Posterior cingulate gyrus (tissue), 11 donors: Measurements from ENCODE around the gene NAV2.
A peak's percentile ranks its signal among the peaks of the same experiment; 100 is the strongest.

Source experiments
- DNase-seq, 10 donors: peaks; one replicate each; pipeline versions ENCODE4 v3.0.0 to v3.0.0-alpha.2; 2020 to 2021; ENCODE audit warnings: mixed read lengths in 3 of 10
- intact Hi-C: fragments of 100-400 bp; cut with DNase I; formaldehyde crosslinking; loops from one replicate; pipeline ENCODE4 v1.15.1; 2023

NAV2 gene

GRCh38 chr11:19844012-19844411 lies 131.4 kb downstream of the NAV2 start:
- intact Hi-C loops: no loop called here
- DNase-seq: no peak

GRCh38 chr11:19844806-19845205 lies 132.2 kb downstream of the NAV2 start:
- intact Hi-C loops: no loop called here
- DNase-seq: no peak

- intact Hi-C loops: no loop called here
Measured at GRCh38 chr11:19845626-19846025, 133.0 kb downstream of the NAV2 start.

GRCh38 chr11:19846654-19847305 lies 134.1 kb downstream of the NAV2 start:
- intact Hi-C loops: no loop called here

More at GRCh38 chr11:19845626-19846025, 133.0 kb downstream of the NAV2 start:
- no peak for DNase-seq

GRCh38 chr11:19848219-19848618 lies 135.6 kb downstream of the NAV2 start:
- intact Hi-C loops: no loop called here
- no peak for DNase-seq

More at GRCh38 chr11:19846654-19847305, 134.1 kb downstream of the NAV2 start:
- DNase-seq: peak in 3 of 10 donors; percentile 17 to 73 (median 71)

- intact Hi-C loops: no loop called here
- no peak for DNase-seq
Measured at GRCh38 chr11:19849107-19849789, 136.6 kb downstream of the NAV2 start.

- intact Hi-C loops: no loop called here
- DNase-seq: no peak
Measured at GRCh38 chr11:19849947-19850593, 137.4 kb downstream of the NAV2 start.

GRCh38 chr11:19852288-19852687 lies 139.7 kb downstream of the NAV2 start:
- intact Hi-C loops: no loop called here

GRCh38 chr11:19853016-19853415 lies 140.4 kb downstream of the NAV2 start:
- intact Hi-C loops: no loop called here
- no peak for DNase-seq

More at GRCh38 chr11:19852288-19852687, 139.7 kb downstream of the NAV2 start:
- no peak for DNase-seq

GRCh38 chr11:19853920-19854319 lies 141.3 kb downstream of the NAV2 start:
- intact Hi-C loops: no loop called here
- DNase-seq: no peak

- intact Hi-C loops: no loop called here
Measured at GRCh38 chr11:19861171-19861570, 148.5 kb downstream of the NAV2 start.

GRCh38 chr11:19862091-19862490 lies 149.5 kb downstream of the NAV2 start:
- intact Hi-C loops: no loop called here
- DNase-seq: no peak

More at GRCh38 chr11:19861171-19861570, 148.5 kb downstream of the NAV2 start:
- no peak for DNase-seq

GRCh38 chr11:19864141-19865140 lies 151.8 kb downstream of the NAV2 start:
- intact Hi-C loops: loop anchor here (5.0 kb wide), 1 partner anchor 32 kb away; no protein-coding TSS in a partner anchor
- no peak for DNase-seq

- no peak for DNase-seq
- intact Hi-C loops: loop anchor here (5.0 kb wide), 1 partner anchor 34 kb away; no protein-coding TSS in a partner anchor
Measured at GRCh38 chr11:19866037-19866436, 153.4 kb downstream of the NAV2 start.

- DNase-seq: no peak
- intact Hi-C loops: loop anchor here (5.0 kb wide), 1 partner anchor 34 kb away; no protein-coding TSS in a partner anchor
Measured at GRCh38 chr11:19866521-19866920, 153.9 kb downstream of the NAV2 start.

GRCh38 chr11:19867064-19867463 lies 154.4 kb downstream of the NAV2 start:
- no peak for DNase-seq
- intact Hi-C loops: loop anchor here (5.0 kb wide), 1 partner anchor 35 kb away; no protein-coding TSS in a partner anchor

GRCh38 chr11:19868281-19868821 lies 155.7 kb downstream of the NAV2 start:
- DNase-seq: no peak
- intact Hi-C loops: loop anchor here (5.0 kb wide), 1 partner anchor 36 kb away; no protein-coding TSS in a partner anchor

GRCh38 chr11:19868871-19869270 lies 156.2 kb downstream of the NAV2 start:
- no peak for DNase-seq
- intact Hi-C loops: loop anchor here (5.0 kb wide), 1 partner anchor 37 kb away; no protein-coding TSS in a partner anchor

GRCh38 chr11:19869466-19869865 lies 156.8 kb downstream of the NAV2 start:
- intact Hi-C loops: loop anchor here (5.0 kb wide), 1 partner anchor 37 kb away; no protein-coding TSS in a partner anchor
- DNase-seq: no peak
